Thyroid gland (tissue), 4 donors: Measurements from ENCODE around the gene OPN1LW.

Experiments used
- POLR2A ChIP-seq, 2 donors: fragments of 450-650 bp; IDR thresholded peaks; one replicate each; pipeline ENCODE4 v1.6.1; 2017; ENCODE audit warnings: antibody characterized with exemption in 2 of 2, mild to moderate bottlenecking in 2 of 2, moderate library complexity in 1 of 2
- TF ChIP-seq, protein P1 (sequence below), 6 experiments: fragments of 200-600 bp in 3 of 6; fragments of 450-650 bp in 3 of 6; sonication (generic) in 3 of 6; IDR thresholded peaks; one replicate each; pipeline ENCODE4 v1.5.1; 2016 to 2019; ENCODE audit warnings: antibody characterized with exemption in 6 of 6, mild to moderate bottlenecking in 2 of 6, inconsistent platforms in 1 of 6, moderate library complexity in 1 of 6

DNA sequence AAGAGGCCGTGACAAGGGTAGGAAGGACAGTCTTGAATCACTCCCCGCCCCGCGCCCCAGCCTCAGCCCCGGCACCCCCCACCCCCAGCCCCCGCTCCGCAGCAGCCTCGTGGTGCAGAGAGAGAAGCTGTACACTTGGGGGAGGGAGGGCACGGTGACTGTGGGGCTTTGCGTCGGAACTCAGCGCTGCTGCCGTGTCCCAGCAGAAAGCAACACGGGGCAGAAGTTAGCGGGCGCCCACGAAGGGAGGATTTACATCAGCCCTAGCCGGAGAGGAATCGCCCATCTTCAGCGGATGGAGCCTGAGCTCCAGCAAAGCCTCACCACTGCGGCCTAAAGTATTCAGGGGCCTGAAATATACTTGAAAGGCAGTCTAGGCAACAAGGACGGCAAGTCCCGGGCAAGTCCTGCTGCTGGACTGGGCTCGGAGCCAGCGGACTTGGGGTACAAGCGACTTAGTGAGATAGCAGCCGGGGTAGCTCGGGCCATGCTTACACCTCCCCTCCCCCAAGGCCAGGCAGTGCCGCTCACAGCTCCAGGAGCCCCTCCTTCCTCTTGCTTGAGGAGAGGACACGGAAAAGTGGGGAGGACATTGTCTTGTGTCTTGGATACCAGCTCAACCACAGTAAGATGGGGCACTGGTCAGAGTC lies 18.5 kb upstream of the OPN1LW start:
- TF ChIP-seq, protein P1, sequence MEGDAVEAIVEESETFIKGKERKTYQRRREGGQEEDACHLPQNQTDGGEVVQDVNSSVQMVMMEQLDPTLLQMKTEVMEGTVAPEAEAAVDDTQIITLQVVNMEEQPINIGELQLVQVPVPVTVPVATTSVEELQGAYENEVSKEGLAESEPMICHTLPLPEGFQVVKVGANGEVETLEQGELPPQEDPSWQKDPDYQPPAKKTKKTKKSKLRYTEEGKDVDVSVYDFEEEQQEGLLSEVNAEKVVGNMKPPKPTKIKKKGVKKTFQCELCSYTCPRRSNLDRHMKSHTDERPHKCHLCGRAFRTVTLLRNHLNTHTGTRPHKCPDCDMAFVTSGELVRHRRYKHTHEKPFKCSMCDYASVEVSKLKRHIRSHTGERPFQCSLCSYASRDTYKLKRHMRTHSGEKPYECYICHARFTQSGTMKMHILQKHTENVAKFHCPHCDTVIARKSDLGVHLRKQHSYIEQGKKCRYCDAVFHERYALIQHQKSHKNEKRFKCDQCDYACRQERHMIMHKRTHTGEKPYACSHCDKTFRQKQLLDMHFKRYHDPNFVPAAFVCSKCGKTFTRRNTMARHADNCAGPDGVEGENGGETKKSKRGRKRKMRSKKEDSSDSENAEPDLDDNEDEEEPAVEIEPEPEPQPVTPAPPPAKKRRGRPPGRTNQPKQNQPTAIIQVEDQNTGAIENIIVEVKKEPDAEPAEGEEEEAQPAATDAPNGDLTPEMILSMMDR (IDR thresholded peaks at IDR 0.05): no peak
- no peak for TF ChIP-seq POLR2A (IDR thresholded peaks at IDR 0.05)
